Activated T-helper 1 cell treated with Interleukin-2 at 50 U/mL for 16 hours (primary cell): ENCODE measurements around the gene GABARAPL1.
"Not testable (repeated sequence)": the region's sequence is repeated elsewhere in the genome, so short reads cannot be mapped to it uniquely, and the experiment has no call there.

Source experiments
- DNase-seq: peaks from one replicate; pipeline ENCODE4 v3.0.0-alpha.2; 2020; ENCODE audit warnings: low read depth

The GABARAPL1 gene

GRCh38 chr12:10197879-10198278 lies 14.8 kb upstream of the GABARAPL1 start:
- DNase-seq, result no peak

GRCh38 chr12:10204495-10204894 lies 8.2 kb upstream of the GABARAPL1 start:
- DNase-seq, result not testable (repeated sequence)

GRCh38 chr12:10205220-10205807 lies 7.4 kb upstream of the GABARAPL1 start:
- no peak for DNase-seq

DNA sequence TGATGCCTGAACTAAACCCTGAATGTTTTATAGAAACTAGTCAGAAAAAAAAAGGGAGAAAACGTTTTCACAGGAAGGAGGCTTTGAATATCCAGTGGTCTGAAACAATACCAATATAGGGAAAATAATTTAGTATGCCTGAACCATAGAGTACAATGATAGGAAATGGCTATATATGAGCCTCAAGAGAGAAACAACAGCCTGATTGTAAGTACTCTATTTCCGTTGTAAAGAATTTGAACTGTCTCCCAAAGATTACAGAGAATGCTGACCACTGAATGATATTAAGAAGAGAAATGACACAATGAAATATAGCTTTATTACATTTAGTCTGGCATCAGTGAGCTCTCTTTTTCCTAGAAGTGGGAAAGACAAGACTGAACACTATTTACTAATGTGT lies 5.5 kb upstream of the GABARAPL1 start:
- DNase-seq, result no peak

DNA sequence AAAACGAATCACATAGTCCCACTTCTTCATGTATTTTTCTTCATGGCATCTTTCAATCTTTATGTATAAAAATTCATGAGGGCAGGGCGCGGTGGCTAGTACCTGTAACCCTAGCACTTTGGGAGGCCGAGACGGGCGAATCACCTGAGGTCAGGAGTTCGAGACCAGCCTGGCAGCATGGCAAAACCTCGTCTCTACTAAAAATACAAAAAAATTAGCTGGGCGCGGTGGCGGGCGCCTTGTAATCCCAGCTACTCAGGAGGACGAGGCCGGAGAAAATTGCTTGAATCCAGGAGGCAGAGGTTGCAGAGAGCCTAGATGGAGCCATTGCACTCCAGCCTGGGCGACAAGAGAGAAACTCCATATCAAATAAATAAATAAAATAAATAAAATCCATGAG lies 2.5 kb upstream of the GABARAPL1 start:
- DNase-seq, result no peak

DNA sequence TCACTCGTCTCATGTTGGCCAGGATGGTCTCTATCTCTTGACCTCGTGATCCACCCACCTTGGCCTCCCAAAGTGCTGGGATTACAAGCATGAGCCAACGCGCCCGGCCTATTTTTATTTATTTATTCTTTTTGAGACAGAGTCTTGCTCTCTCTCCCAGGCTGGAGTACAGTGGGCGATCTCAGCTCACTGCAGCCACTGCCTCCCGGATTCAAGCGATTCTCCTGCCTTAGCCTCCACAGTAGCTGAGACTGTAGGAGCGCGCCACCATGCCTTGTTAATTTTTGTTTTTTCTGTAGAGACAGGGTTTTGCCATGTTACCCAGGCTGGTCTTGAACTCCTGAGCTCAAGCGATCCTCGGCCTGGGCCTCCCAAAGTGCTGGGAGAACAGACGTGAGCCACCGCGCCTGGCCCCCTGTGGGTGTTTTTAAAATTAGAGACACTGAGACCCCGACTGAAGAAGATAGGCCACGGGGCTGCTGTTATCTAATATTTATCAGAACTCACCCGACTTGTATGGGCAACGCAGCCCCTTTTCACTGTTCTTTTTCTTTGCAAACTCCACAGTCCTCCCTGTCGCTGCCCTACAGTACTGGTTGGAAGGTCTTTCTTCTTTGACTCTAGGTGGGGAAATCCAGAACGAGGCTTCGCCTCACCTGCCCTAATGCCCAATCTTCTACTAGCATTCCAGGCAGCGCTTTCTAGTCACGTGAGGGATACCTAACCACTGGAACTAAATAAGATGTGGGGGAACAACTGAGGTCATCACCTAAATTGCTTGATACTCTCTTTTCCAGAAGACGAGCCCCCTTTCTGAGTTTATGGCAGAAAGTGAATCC lies 1.4 kb upstream of the GABARAPL1 start:
- no peak for DNase-seq

DNA sequence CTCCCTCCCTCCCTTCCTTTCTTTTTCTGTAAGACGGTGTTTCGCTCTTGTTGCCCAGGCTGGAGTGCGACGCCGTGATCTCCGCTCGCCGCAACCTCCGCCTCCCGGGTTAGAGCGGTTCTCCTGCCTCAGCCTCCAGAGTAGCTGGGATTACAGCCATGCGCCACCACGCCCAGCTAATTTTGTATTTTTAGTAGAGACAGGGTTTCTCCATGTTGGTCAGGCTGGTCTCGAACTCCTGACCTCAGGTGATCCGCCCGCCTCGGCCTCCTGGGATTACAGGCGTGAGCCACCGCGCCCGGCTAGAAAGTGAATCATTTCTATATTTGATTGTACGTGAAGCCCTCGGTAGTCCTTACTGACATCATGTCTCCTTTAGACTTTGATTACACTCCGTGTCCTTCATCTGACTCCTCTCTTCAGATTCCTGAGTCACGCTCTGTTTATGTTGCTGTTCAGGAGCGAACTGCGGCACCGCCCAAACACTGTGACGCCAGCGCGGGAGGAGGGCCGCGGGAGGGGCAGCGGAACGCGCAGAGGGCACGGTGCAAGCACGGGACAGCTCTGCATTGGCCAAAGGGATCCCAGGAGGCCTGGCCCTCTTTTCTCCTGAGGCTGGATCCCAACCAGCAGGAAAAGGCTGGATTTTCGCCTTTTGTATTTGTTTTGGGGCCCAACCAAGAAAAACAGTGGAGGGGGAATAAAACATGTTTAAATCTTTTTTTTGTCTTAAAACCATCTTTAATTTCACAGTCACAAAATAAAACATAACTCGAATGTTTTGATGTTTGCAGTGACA lies 538 bp upstream of the GABARAPL1 start:
- peak; percentile 78 for DNase-seq

- DNase-seq, result peak; percentile 58
Observed at GRCh38 chr12:10213168-10214135, 775 bp downstream of the GABARAPL1 start.

- no peak for DNase-seq
Observed at GRCh38 chr12:10214136-10214894, 1.6 kb downstream of the GABARAPL1 start.

- DNase-seq, result no peak
Observed at GRCh38 chr12:10214895-10215267, 2.2 kb downstream of the GABARAPL1 start.

- no peak for DNase-seq
Observed at GRCh38 chr12:10215436-10215835, 2.8 kb downstream of the GABARAPL1 start.

GRCh38 chr12:10215946-10216345 lies 3.3 kb downstream of the GABARAPL1 start:
- DNase-seq, result not testable (repeated sequence)

GRCh38 chr12:10218021-10218420 lies 5.3 kb downstream of the GABARAPL1 start:
- DNase-seq, result no peak

GRCh38 chr12:10220398-10221077 lies 7.9 kb downstream of the GABARAPL1 start:
- DNase-seq, result no peak

DNA sequence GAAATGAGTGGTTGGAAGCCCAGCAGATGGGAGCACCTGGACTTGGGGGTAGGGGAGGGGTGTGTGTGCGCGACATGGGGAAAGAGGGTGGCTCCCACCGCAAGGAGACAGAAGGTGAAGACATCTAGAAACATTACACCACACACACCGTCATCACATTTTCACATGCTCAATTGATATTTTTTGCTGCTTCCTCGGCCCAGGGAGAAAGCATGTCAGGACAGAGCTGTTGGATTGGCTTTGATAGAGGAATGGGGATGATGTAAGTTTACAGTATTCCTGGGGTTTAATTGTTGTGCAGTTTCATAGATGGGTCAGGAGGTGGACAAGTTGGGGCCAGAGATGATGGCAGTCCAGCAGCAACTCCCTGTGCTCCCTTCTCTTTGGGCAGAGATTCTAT lies 9.2 kb downstream of the GABARAPL1 start:
- no peak for DNase-seq

DNA sequence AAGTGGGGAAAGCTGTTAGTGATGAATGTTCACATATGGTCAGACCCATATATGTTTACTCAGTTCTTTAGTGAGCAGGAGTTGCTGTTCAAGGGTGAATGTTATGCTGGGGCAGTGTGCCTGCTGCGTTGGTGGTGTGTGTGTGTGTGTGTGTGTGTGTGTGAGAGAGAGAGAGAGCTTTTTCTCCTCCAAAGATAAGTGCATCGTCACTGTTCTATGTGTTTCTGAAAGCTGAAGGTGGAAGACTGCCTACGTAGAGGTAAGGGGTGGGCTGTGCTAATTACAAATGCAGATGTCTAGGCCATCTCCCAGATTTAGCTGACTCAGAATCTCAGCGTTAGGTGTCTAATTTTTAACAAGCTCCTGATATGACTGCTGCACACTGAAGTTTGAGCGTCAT lies 10.5 kb downstream of the GABARAPL1 start:
- no peak for DNase-seq

DNA sequence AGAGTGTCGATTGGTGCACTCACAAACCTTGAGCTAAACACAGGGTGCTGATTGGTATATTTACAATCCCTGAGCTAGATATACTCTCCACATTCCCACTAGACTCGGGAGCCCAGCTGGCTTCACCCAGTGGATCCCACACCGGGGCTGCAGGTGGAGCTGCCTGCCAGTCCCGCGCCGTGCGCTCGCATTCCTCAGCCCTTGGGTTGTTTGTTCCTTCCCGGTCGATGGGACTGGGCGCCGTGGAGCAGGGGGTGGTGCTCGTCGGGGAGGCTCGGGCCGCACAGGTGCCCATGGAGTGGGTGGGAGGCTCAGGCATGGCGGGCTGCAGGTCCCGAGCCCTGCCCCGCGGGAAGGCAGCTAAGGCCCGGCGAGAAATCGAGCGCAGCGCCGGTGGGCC lies 12.7 kb downstream of the GABARAPL1 start:
- not testable (repeated sequence) for DNase-seq

- DNase-seq, result no peak
Observed at GRCh38 chr12:10226086-10226485, 13.4 kb downstream of the GABARAPL1 start.

DNA sequence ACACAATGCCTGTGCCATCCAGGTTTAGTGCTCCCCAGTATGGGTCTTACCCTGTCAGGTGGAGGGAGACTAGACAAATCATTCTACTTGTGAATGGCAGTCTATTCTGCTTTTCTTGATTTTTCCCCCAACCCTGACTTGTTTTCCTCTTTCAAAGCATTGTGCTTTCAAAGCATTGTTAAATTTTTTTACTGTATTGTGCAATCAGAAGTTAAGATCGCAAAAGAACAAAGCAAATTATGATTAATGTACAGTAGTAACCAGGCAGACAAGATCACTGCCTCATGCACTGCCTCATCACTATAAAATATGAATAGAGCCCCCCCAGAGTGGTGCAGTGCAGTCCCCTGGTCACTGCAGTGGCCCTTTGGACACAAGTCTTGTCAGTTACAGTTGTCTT lies 14.1 kb downstream of the GABARAPL1 start:
- DNase-seq, result no peak

GRCh38 chr12:10227648-10228047 lies 15.0 kb downstream of the GABARAPL1 start:
- DNase-seq, result no peak
